Measurements from ENCODE around the gene AVPI1. TPM values are rescaled to one million over a fixed set of nuclear protein-coding genes. Genes with fewer than 3 reads are reported as not detected.
A peak's percentile ranks its signal among the peaks of the same experiment; 100 is the strongest.

The AVPI1 gene
- total and polyA plus RNA-seq, 2 donors from 2014 or later: 10.7 to 15.5 TPM

- no peaks in the 10 kb centered on the region for H3K9me3 ChIP-seq (ENCODE audit: control insufficient read depth in 2 of 3, insufficient read depth in 1 of 3, low read length in 3 of 3)
- H3K27ac ChIP-seq (ENCODE audit: low read depth in 2 of 2, low read length in 2 of 2): no peak overlapping the region
- TF ChIP-seq CTCF (IDR thresholded peaks at IDR 0.05; ENCODE audit: borderline replicate concordance, extremely low read depth, insufficient read depth): no peak
- H3K27me3 ChIP-seq (ENCODE audit: control insufficient read depth, insufficient read depth, low read length): no peaks in the 10 kb centered on the region
- H3K36me3 ChIP-seq (ENCODE audit: control insufficient read depth in 2 of 3, insufficient read depth in 3 of 3, low read length in 3 of 3): no peaks in the 10 kb centered on the region
- peaks cover 2 to 10% (median 8%) of the 10 kb centered on the region in 3 donors for H3K4me1 ChIP-seq (ENCODE audit: control insufficient read depth in 2 of 3, insufficient read depth in 2 of 3, low read depth in 1 of 3, low read length in 3 of 3)
- intact Hi-C loops (cut with DNase I): no loop called here
- no peak for FAIRE-seq
- DNase-seq: no peak
- H3K4me3 ChIP-seq (ENCODE audit: low read length in 3 of 3): no peak overlapping the region
- no peak overlapping the region for H3K9ac ChIP-seq (ENCODE audit: low read length in 3 of 3)
Measured at GRCh38 chr10:97733256-97733655, 46.2 kb upstream of the AVPI1 start.

- no peak for DNase-seq
- intact Hi-C loops (cut with DNase I): no loop called here
- Histone ChIP-seq H3K4me3 (ENCODE audit: low read length in 3 of 3) (no peak overlapping the region), H3K36me3 (ENCODE audit: control insufficient read depth in 2 of 3, insufficient read depth in 3 of 3, low read length in 3 of 3) (no peaks in the 10 kb centered on the region), H3K9ac (ENCODE audit: low read length in 3 of 3) (no peak overlapping the region), H3K27me3 (ENCODE audit: control insufficient read depth, insufficient read depth, low read length) (no peaks in the 10 kb centered on the region), H3K4me1 (ENCODE audit: control insufficient read depth in 2 of 3, insufficient read depth in 2 of 3, low read depth in 1 of 3, low read length in 3 of 3) (peaks cover 0 to 4% (median 3%) of the 10 kb centered on the region in 3 donors), H3K9me3 (ENCODE audit: control insufficient read depth in 2 of 3, insufficient read depth in 1 of 3, low read length in 3 of 3) (no peaks in the 10 kb centered on the region), H3K27ac (ENCODE audit: low read depth in 2 of 2, low read length in 2 of 2) (no peak overlapping the region)
- no peak for TF ChIP-seq CTCF (IDR thresholded peaks at IDR 0.05; ENCODE audit: borderline replicate concordance, extremely low read depth, insufficient read depth)
- no peak for FAIRE-seq
Measured at GRCh38 chr10:97732052-97732359, 45.0 kb upstream of the AVPI1 start.

GRCh38 chr10:97731346-97732051, 44.5 kb upstream of the AVPI1 start:
- Histone ChIP-seq H3K9ac (ENCODE audit: low read length in 3 of 3) (no peak overlapping the region), H3K4me3 (ENCODE audit: low read length in 3 of 3) (no peak overlapping the region), H3K36me3 (ENCODE audit: control insufficient read depth in 2 of 3, insufficient read depth in 3 of 3, low read length in 3 of 3) (no peaks in the 10 kb centered on the region), H3K27me3 (ENCODE audit: control insufficient read depth, insufficient read depth, low read length) (no peaks in the 10 kb centered on the region), H3K27ac (ENCODE audit: low read depth in 2 of 2, low read length in 2 of 2) (no peak overlapping the region), H3K4me1 (ENCODE audit: control insufficient read depth in 2 of 3, insufficient read depth in 2 of 3, low read depth in 1 of 3, low read length in 3 of 3) (peaks cover 0 to 1% (median 0%) of the 10 kb centered on the region in 3 donors), H3K9me3 (ENCODE audit: control insufficient read depth in 2 of 3, insufficient read depth in 1 of 3, low read length in 3 of 3) (no peaks in the 10 kb centered on the region)
- peak; percentile 37 for FAIRE-seq
- peak; percentile 86 for TF ChIP-seq CTCF (IDR thresholded peaks at IDR 0.05; ENCODE audit: borderline replicate concordance, extremely low read depth, insufficient read depth)
- intact Hi-C loops (cut with DNase I): no loop called here
- peak in 4 of 5 donors; percentile 67 to 93 (median 82) for DNase-seq

GRCh38 chr10:97729014-97729413, 42.0 kb upstream of the AVPI1 start:
- no peak overlapping the region for H3K9ac ChIP-seq (ENCODE audit: low read length in 3 of 3)
- H3K27ac ChIP-seq (ENCODE audit: low read depth in 2 of 2, low read length in 2 of 2): no peak overlapping the region
- H3K27me3 ChIP-seq (ENCODE audit: control insufficient read depth, insufficient read depth, low read length): no peaks in the 10 kb centered on the region
- intact Hi-C loops (cut with DNase I): no loop called here
- DNase-seq (no peak), FAIRE-seq (no peak)
- TF ChIP-seq CTCF (IDR thresholded peaks at IDR 0.05; ENCODE audit: borderline replicate concordance, extremely low read depth, insufficient read depth): no peak
- no peaks in the 10 kb centered on the region for H3K9me3 ChIP-seq (ENCODE audit: control insufficient read depth in 2 of 3, insufficient read depth in 1 of 3, low read length in 3 of 3)
- no peak overlapping the region for H3K4me3 ChIP-seq (ENCODE audit: low read length in 3 of 3)
- no peaks in the 10 kb centered on the region for H3K4me1 ChIP-seq (ENCODE audit: control insufficient read depth in 2 of 3, insufficient read depth in 2 of 3, low read depth in 1 of 3, low read length in 3 of 3)
- no peaks in the 10 kb centered on the region for H3K36me3 ChIP-seq (ENCODE audit: control insufficient read depth in 2 of 3, insufficient read depth in 3 of 3, low read length in 3 of 3)

Data from kidney (tissue), 14 donors.